GM12891 (cell line): ENCODE measurements around the gene PER2.

Experiments used
- PAX5 ChIP-seq: IDR thresholded peaks from 2 replicates; pipeline ENCODE4 v1.6.1; 2011; ENCODE audit warnings: low read length, moderate library complexity, mild to moderate bottlenecking; ENCODE audit not compliant: insufficient read depth, severe bottlenecking
- POLR2A ChIP-seq: IDR thresholded peaks from 2 replicates; pipeline ENCODE4 v1.6.1; 2011; ENCODE audit warnings: low read depth, low read length, control low read depth
- POLR2AphosphoS5 ChIP-seq: IDR thresholded peaks from 2 replicates; pipeline ENCODE4 v1.6.1; 2011; ENCODE audit warnings: low read depth, low read length, control low read depth
- SPI1 ChIP-seq: IDR thresholded peaks from 2 replicates; pipeline ENCODE4 v1.6.1; 2011; ENCODE audit warnings: low read depth, low read length, control low read depth
- TAF1 ChIP-seq: IDR thresholded peaks from 2 replicates; pipeline ENCODE4 v1.6.1; 2011; ENCODE audit warnings: low read depth, low read length, control low read depth

GRCh38 chr2:238314576-238314975 is 26.2 kb upstream of the PER2 start:
- TF ChIP-seq POLR2A, result no peak
- no peak for TF ChIP-seq POLR2AphosphoS5
- no peak for TF ChIP-seq SPI1
- no peak for TF ChIP-seq TAF1
- TF ChIP-seq PAX5, result no peak
